Neural progenitor cell (in vitro differentiated cells): ENCODE results near the gene VPS13D. TPM values are rescaled to one million over a fixed set of nuclear protein-coding genes. Genes with fewer than 3 reads are reported as not detected.

Source experiments
- DNase-seq: peaks from one replicate; pipeline ENCODE4 v3.0.0-alpha.2; 2016; ENCODE audit warnings: low spot score
- H2AFZ ChIP-seq: fragments of 200-600 bp; sonication (generic); replicated peaks from 2 replicates; pipeline ENCODE4 v1.6.1; 2016; ENCODE audit warnings: antibody characterized with exemption
- H3F3A ChIP-seq: fragments of 200-600 bp; sonication (generic); 2 replicates; pipeline ENCODE4 v1.6.1; 2016; ENCODE audit warnings: antibody characterized with exemption, low read depth
- H3K27ac ChIP-seq: fragments of 200-600 bp; sonication (generic); 2 replicates; pipeline ENCODE4 v1.5.1; 2016; ENCODE audit warnings: mild to moderate bottlenecking
- H3K27me3 ChIP-seq: fragments of 200-600 bp; sonication (generic); 2 replicates; pipeline ENCODE4 v1.6.1; 2016; ENCODE audit warnings: mild to moderate bottlenecking, moderate library complexity
- H3K36me3 ChIP-seq: fragments of 200-600 bp; sonication (generic); 2 replicates; pipeline ENCODE4 v1.5.1; 2016
- H3K4me1 ChIP-seq: fragments of 200-600 bp; sonication (generic); 2 replicates; pipeline ENCODE4 v1.6.1; 2016; ENCODE audit warnings: mixed run types
- H3K4me2 ChIP-seq: fragments of 200-600 bp; sonication (generic); 2 replicates; pipeline ENCODE4 v1.6.1; 2016
- H3K4me3 ChIP-seq: fragments of 200-600 bp; sonication (generic); 2 replicates; pipeline ENCODE4 v1.5.1; 2016
- H3K79me2 ChIP-seq: fragments of 200-600 bp; sonication (generic); 2 replicates; pipeline ENCODE4 v1.6.1; 2016; ENCODE audit warnings: low read depth
- H3K9ac ChIP-seq: fragments of 200-600 bp; sonication (generic); 2 replicates; pipeline ENCODE4 v1.6.1; 2016
- H3K9me3 ChIP-seq: fragments of 200-600 bp; sonication (generic); 2 replicates; pipeline ENCODE4 v1.5.1; 2016; ENCODE audit warnings: low read depth
- H4K20me1 ChIP-seq: fragments of 200-600 bp; sonication (generic); 2 replicates; pipeline ENCODE4 v1.6.1; 2016; ENCODE audit warnings: low read depth
- H3K27ac Mint-ChIP-seq: 3 replicates; pipeline ENCODE4 v1.8.0; 2021; ENCODE audit warnings: mixed read lengths
- H3K27me3 Mint-ChIP-seq: 2 replicates; pipeline ENCODE4 v1.8.0; 2022; ENCODE audit warnings: low read depth, mild to moderate bottlenecking, inconsistent platforms, moderate library complexity, mixed read lengths; ENCODE audit not compliant: insufficient read depth
- H3K36me3 Mint-ChIP-seq: 3 replicates; pipeline ENCODE4 v1.8.0; 2021; ENCODE audit warnings: mixed read lengths
- H3K4me1 Mint-ChIP-seq: 3 replicates; pipeline ENCODE4 v1.8.0; 2021; ENCODE audit warnings: mixed read lengths
- H3K4me3 Mint-ChIP-seq: 3 replicates; pipeline ENCODE4 v1.8.0; 2021; ENCODE audit warnings: mild to moderate bottlenecking, moderate library complexity, mixed read lengths
- H3K9me3 Mint-ChIP-seq: 3 replicates; pipeline ENCODE4 v1.8.0; 2020; ENCODE audit warnings: mixed read lengths
- CTCF ChIP-seq: fragments of 200-600 bp; sonication (generic); IDR thresholded peaks from 2 replicates; pipeline ENCODE4 v1.5.1; 2017; ENCODE audit warnings: antibody characterized with exemption, mild to moderate bottlenecking
- EZH2 ChIP-seq: fragments of 200-600 bp; sonication (generic); IDR thresholded peaks from 2 replicates; pipeline ENCODE4 v1.6.1; 2017; ENCODE audit warnings: antibody characterized with exemption, mild to moderate bottlenecking, moderate library complexity
- EZH2phosphoT487 ChIP-seq: fragments of 200-600 bp; sonication (generic); IDR thresholded peaks from 2 replicates; pipeline ENCODE4 v1.6.1; 2017; ENCODE audit warnings: antibody characterized with exemption
- total RNA-seq: library from RNA; depleted of rRNA; stranded (reverse); fragments of >200 nt; gene quantifications from 2 replicates; pipeline ENCODE4 v1.2.3, GENCODE V29; 2015; ENCODE audit warnings: low replicate concordance

The VPS13D gene
- total RNA-seq, 1 donor from 2014 or later, result 16.4 TPM

- H3K4me3 ChIP-seq, result no peak overlapping the region
- H3K27ac Mint-ChIP-seq, result no peak overlapping the region
- H3K9ac ChIP-seq, result no peak overlapping the region
- no peaks in the 10 kb centered on the region for H3K36me3 ChIP-seq
- no peaks in the 10 kb centered on the region for H3K9me3 ChIP-seq
- no peak overlapping the region for H2AFZ ChIP-seq
- H3K27me3 Mint-ChIP-seq, result peaks cover 10% of the 10 kb centered on the region
- H3K4me1 Mint-ChIP-seq, result peaks cover 30% of the 10 kb centered on the region
- H3K79me2 ChIP-seq, result no peaks in the 10 kb centered on the region
- no peaks in the 10 kb centered on the region for H3K27me3 ChIP-seq
- H3K36me3 Mint-ChIP-seq, result no peaks in the 10 kb centered on the region
- no peak for DNase-seq
- H3K4me2 ChIP-seq, result no peak overlapping the region
- no peak overlapping the region for H3K27ac ChIP-seq
- TF ChIP-seq EZH2 (no peak), CTCF (no peak), EZH2phosphoT487 (no peak)
- no peaks in the 10 kb centered on the region for H4K20me1 ChIP-seq
- H3F3A ChIP-seq, result no peaks in the 10 kb centered on the region
- no peaks in the 10 kb centered on the region for H3K9me3 Mint-ChIP-seq
- H3K4me3 Mint-ChIP-seq, result peak overlapping the region; percentile 14
- peaks cover 4% of the 10 kb centered on the region for H3K4me1 ChIP-seq
Measured at GRCh38 chr1:12200208-12200607, 29.6 kb upstream of the VPS13D start.

- H3K4me1 ChIP-seq, result no peaks in the 10 kb centered on the region
- H3K27me3 ChIP-seq, result no peaks in the 10 kb centered on the region
- TF ChIP-seq CTCF (no peak), EZH2 (no peak), EZH2phosphoT487 (no peak)
- Mint-ChIP-seq H3K27me3 (peaks cover 10% of the 10 kb centered on the region), H3K27ac (no peak overlapping the region), H3K9me3 (no peaks in the 10 kb centered on the region), H3K36me3 (no peaks in the 10 kb centered on the region), H3K4me3 (no peak overlapping the region), H3K4me1 (peaks cover 26% of the 10 kb centered on the region)
- no peaks in the 10 kb centered on the region for H4K20me1 ChIP-seq
- no peaks in the 10 kb centered on the region for H3K36me3 ChIP-seq
- no peak overlapping the region for H3K9ac ChIP-seq
- no peak overlapping the region for H2AFZ ChIP-seq
- H3K9me3 ChIP-seq, result no peaks in the 10 kb centered on the region
- no peak overlapping the region for H3K4me2 ChIP-seq
- DNase-seq, result no peak
- no peaks in the 10 kb centered on the region for H3K79me2 ChIP-seq
- no peaks in the 10 kb centered on the region for H3F3A ChIP-seq
- no peak overlapping the region for H3K27ac ChIP-seq
- no peak overlapping the region for H3K4me3 ChIP-seq
Measured at GRCh38 chr1:12201352-12202189, 28.3 kb upstream of the VPS13D start.

GRCh38 chr1:12202190-12202497 is 27.7 kb upstream of the VPS13D start:
- Histone ChIP-seq H3F3A (no peaks in the 10 kb centered on the region), H3K9me3 (no peaks in the 10 kb centered on the region), H2AFZ (no peak overlapping the region), H3K4me3 (no peak overlapping the region), H3K9ac (no peak overlapping the region), H4K20me1 (no peaks in the 10 kb centered on the region), H3K36me3 (no peaks in the 10 kb centered on the region), H3K27me3 (no peaks in the 10 kb centered on the region), H3K4me1 (no peaks in the 10 kb centered on the region), H3K27ac (no peak overlapping the region), H3K4me2 (no peak overlapping the region), H3K79me2 (no peaks in the 10 kb centered on the region)
- no peak overlapping the region for H3K4me3 Mint-ChIP-seq
- no peaks in the 10 kb centered on the region for H3K36me3 Mint-ChIP-seq
- peak overlapping the region; percentile 74 for H3K27ac Mint-ChIP-seq
- TF ChIP-seq EZH2, result no peak
- TF ChIP-seq CTCF, result no peak
- TF ChIP-seq EZH2phosphoT487, result no peak
- DNase-seq, result no peak
- H3K27me3 Mint-ChIP-seq, result peaks cover 10% of the 10 kb centered on the region
- H3K9me3 Mint-ChIP-seq, result no peaks in the 10 kb centered on the region
- H3K4me1 Mint-ChIP-seq, result peaks cover 26% of the 10 kb centered on the region
